H1 (cell line): ENCODE results near the gene CCR9. TPM values are rescaled to one million over a fixed set of nuclear protein-coding genes. Genes with fewer than 3 reads are reported as not detected.

Source experiments
- CTCF ChIA-PET: fragments of 300-600 bp; sonication (Branson Sonifier 250); formaldehyde crosslinking; loops from one replicate; lab custom pipeline; 2021; ENCODE audit not compliant: partially characterized antibody; lab: Charles Lee
- POLR2A ChIA-PET: fragments of 300-600 bp; sonication (Branson Sonifier 250); formaldehyde crosslinking; loops from one replicate; lab custom pipeline; 2021; ENCODE audit warnings: inconsistent platforms; ENCODE audit not compliant: partially characterized antibody; lab: Charles Lee
- DNase-seq, 2 experiments: peaks; one replicate each; pipeline versions ENCODE4 v3.0.0 to v3.0.0-alpha.2; 2010 to 2022; ENCODE audit warnings: low spot score in 2 of 2, low read depth in 1 of 2, mixed read lengths in 1 of 2
- FAIRE-seq: peaks from 2 replicates; lab custom pipeline; 2011; peaks lifted over from hg19 to GRCh38; lab: Jason Lieb, UNC
- H2AFZ ChIP-seq: 2 replicates; pipeline ENCODE4 v1.8.1; 2012; ENCODE audit warnings: low read length, inconsistent platforms
- H2AK5ac ChIP-seq: 2 replicates; pipeline ENCODE4 v1.6.1; 2013; ENCODE audit warnings: low read depth, low read length
- H2BK120ac ChIP-seq: replicated peaks from 2 replicates; pipeline ENCODE3; 2013; ENCODE audit warnings: low read depth, low read length, inconsistent platforms
- H2BK12ac ChIP-seq: 2 replicates; pipeline ENCODE4 v1.6.1; 2013; ENCODE audit warnings: low read depth, low read length
- H2BK15ac ChIP-seq: 2 replicates; pipeline ENCODE4 v1.6.1; 2013; ENCODE audit warnings: low read length
- H2BK20ac ChIP-seq: 2 replicates; pipeline ENCODE4 v1.6.1; 2013; ENCODE audit warnings: low read length
- H2BK5ac ChIP-seq: 2 replicates; pipeline ENCODE4 v1.6.1; 2013; ENCODE audit warnings: low read depth, low read length
- H3K14ac ChIP-seq: 2 replicates; pipeline ENCODE4 v1.6.1; 2013; ENCODE audit warnings: inconsistent platforms; ENCODE audit not compliant: insufficient read length
- H3K18ac ChIP-seq: 2 replicates; pipeline ENCODE4 v1.6.1; 2013; ENCODE audit warnings: low read length; ENCODE audit errors: extremely low read depth
- H3K23ac ChIP-seq: 2 replicates; pipeline ENCODE4 v1.6.1; 2013; ENCODE audit warnings: inconsistent platforms; ENCODE audit not compliant: insufficient read length
- H3K23me2 ChIP-seq: 2 replicates; pipeline ENCODE4 v1.6.1; 2013; ENCODE audit warnings: low read depth, low read length
- H3K27ac ChIP-seq: 2 replicates; pipeline ENCODE4 v1.6.1; 2011; ENCODE audit warnings: low read depth, low read length, inconsistent platforms
- H3K27me3 ChIP-seq, 4 experiments: replicated peaks in 1 of 4; 1 replicate in 1 of 4; 2 replicates in 3 of 4; pipeline versions ENCODE4 v1.6.1 to v1.8.1; 2011 to 2013; ENCODE audit warnings: low read length in 3 of 4, mild to moderate bottlenecking in 3 of 4, inconsistent platforms in 2 of 4, mixed read lengths in 2 of 4, moderate library complexity in 1 of 4; ENCODE audit not compliant: control insufficient read depth in 3 of 4, insufficient read depth in 3 of 4; ENCODE audit errors: extremely low read depth in 1 of 4
- H3K36me3 ChIP-seq, 4 experiments: 2 replicates each; pipeline versions ENCODE4 v1.6.1 to v1.8.1; 2011 to 2013; ENCODE audit warnings: mild to moderate bottlenecking in 4 of 4, low read length in 3 of 4, moderate library complexity in 2 of 4, control low read depth in 1 of 4, inconsistent platforms in 1 of 4; ENCODE audit not compliant: insufficient read depth in 4 of 4, control insufficient read depth in 2 of 4
- H3K4ac ChIP-seq: replicated peaks from 2 replicates; pipeline ENCODE3; 2013; ENCODE audit warnings: low read length, low read depth, mixed read lengths, inconsistent platforms; ENCODE audit not compliant: insufficient read length
- H3K4me1 ChIP-seq, 4 experiments: replicated peaks in 1 of 4; 1 replicate in 1 of 4; 2 replicates in 3 of 4; pipeline versions ENCODE4 v1.6.1 to v1.8.1; 2011 to 2013; ENCODE audit warnings: low read length in 3 of 4, inconsistent platforms in 2 of 4, mixed read lengths in 1 of 4; ENCODE audit not compliant: insufficient read depth in 4 of 4, control insufficient read depth in 3 of 4
- H3K4me2 ChIP-seq, 2 experiments: 2 replicates each; pipeline versions ENCODE4 v1.6.1 to v1.8.1; 2011 to 2013; ENCODE audit warnings: low read depth in 2 of 2, low read length in 2 of 2, control low read depth in 1 of 2, inconsistent platforms in 1 of 2, mild to moderate bottlenecking in 1 of 2; ENCODE audit not compliant: insufficient read depth in 1 of 2
- H3K4me3 ChIP-seq, 4 experiments: fragments of 200-600, 300-600 bp in 1 of 4; sonication (generic), shearing (Covaris generic), sonication (Bioruptor Twin) in 1 of 4; 2 replicates each; pipeline versions ENCODE4 v1.5.1 to v1.8.1; 2011 to 2016; ENCODE audit warnings: low read length in 4 of 4, low read depth in 3 of 4, control low read depth in 2 of 4, inconsistent platforms in 2 of 4, mild to moderate bottlenecking in 2 of 4, mixed read lengths in 1 of 4, moderate library complexity in 1 of 4; ENCODE audit not compliant: insufficient read depth in 2 of 4; ENCODE audit errors: extremely low read depth in 1 of 4
- H3K56ac ChIP-seq: replicated peaks from 2 replicates; pipeline ENCODE3; 2013; ENCODE audit warnings: low read depth, mild to moderate bottlenecking, mixed read lengths, low read length, inconsistent platforms; ENCODE audit not compliant: insufficient read length
- H3K79me1 ChIP-seq: 2 replicates; pipeline ENCODE4 v1.6.1; 2013; ENCODE audit warnings: low read depth, low read length, control low read depth
- H3K79me2 ChIP-seq, 2 experiments: 2 replicates each; pipeline versions ENCODE4 v1.6.1 to v1.8.1; 2012 to 2013; ENCODE audit warnings: low read length in 2 of 2, mild to moderate bottlenecking in 2 of 2, inconsistent platforms in 1 of 2; ENCODE audit not compliant: insufficient read depth in 2 of 2, control insufficient read depth in 1 of 2
- H3K9ac ChIP-seq, 4 experiments: replicated peaks in 1 of 4; 1 replicate in 1 of 4; 2 replicates in 3 of 4; pipeline versions ENCODE4 v1.6.1 to v1.8.1; 2011 to 2013; ENCODE audit warnings: low read depth in 3 of 4, low read length in 3 of 4, control low read depth in 2 of 4, mild to moderate bottlenecking in 2 of 4, moderate library complexity in 2 of 4, inconsistent platforms in 1 of 4; ENCODE audit errors: extremely low read depth in 1 of 4
- H3K9me3 ChIP-seq, 2 experiments: 2 replicates each; pipeline versions ENCODE4 v1.6.1 to v1.8.1; 2012 to 2013; ENCODE audit warnings: mild to moderate bottlenecking in 2 of 2, moderate library complexity in 2 of 2, control low read depth in 1 of 2, inconsistent platforms in 1 of 2, low read depth in 1 of 2, low read length in 1 of 2, mixed read lengths in 1 of 2; ENCODE audit not compliant: insufficient read depth in 2 of 2
- H4K20me1 ChIP-seq, 2 experiments: replicated peaks in 1 of 2; 2 replicates each; pipeline versions ENCODE3 to v1.8.1; 2011 to 2013; ENCODE audit warnings: inconsistent platforms in 2 of 2, low read length in 2 of 2, mild to moderate bottlenecking in 1 of 2; ENCODE audit not compliant: insufficient read depth in 2 of 2, control insufficient read depth in 1 of 2
- H4K5ac ChIP-seq: 2 replicates; pipeline ENCODE4 v1.6.1; 2013; ENCODE audit warnings: low read length, low read depth, mixed read lengths, inconsistent platforms; ENCODE audit not compliant: insufficient read length
- H4K8ac ChIP-seq: 2 replicates; pipeline ENCODE4 v1.8.0; 2013; ENCODE audit warnings: mild to moderate bottlenecking, moderate library complexity, low read length, inconsistent platforms; ENCODE audit not compliant: insufficient read depth; ENCODE audit errors: extremely low read depth
- H4K91ac ChIP-seq: replicated peaks from 2 replicates; pipeline ENCODE3; 2013; ENCODE audit warnings: low read length, mixed read lengths, inconsistent platforms; ENCODE audit not compliant: insufficient read length
- CTCF ChIP-seq, 3 experiments: IDR thresholded peaks; 1 replicate in 2 of 3; 2 replicates in 1 of 3; pipeline versions ENCODE4 v1.5.1 to v1.6.1; 2011; ENCODE audit warnings: low read length in 3 of 3, mild to moderate bottlenecking in 3 of 3, inconsistent platforms in 2 of 3, low read depth in 1 of 3, moderate library complexity in 1 of 3; ENCODE audit not compliant: insufficient read depth in 1 of 3; ENCODE audit errors: control extremely low read depth in 1 of 3
- SIX5 ChIP-seq: IDR thresholded peaks from 2 replicates; pipeline ENCODE4 v1.6.1; 2011; ENCODE audit warnings: mild to moderate bottlenecking, low read depth, low read length
- TBP ChIP-seq: IDR thresholded peaks from 2 replicates; pipeline ENCODE4 v1.6.1; 2011; ENCODE audit warnings: low read depth, low read length, improper control_type of control experiment
- TEAD4 ChIP-seq: IDR thresholded peaks from 2 replicates; pipeline ENCODE4 v1.6.1; 2012; ENCODE audit warnings: low read depth, low read length, inconsistent platforms, mixed read lengths
- WGBS, 2 experiments: shearing (Covaris generic) in 1 of 2; methylation state at CpG; one replicate each; pipeline versions ENCODE4 v1.1.6 to v1.1.7; 2013 to 2015; ENCODE audit warnings: low lambda C conversion rate in 2 of 2, mixed read lengths in 2 of 2, inconsistent platforms in 1 of 2, low coverage in 1 of 2, missing lambda C conversion rate in 1 of 2; ENCODE audit not compliant: insufficient replicate concordance in 2 of 2, insufficient coverage in 1 of 2, insufficient read length in 1 of 2; ENCODE audit errors: extremely low coverage in 1 of 2, missing lambda C conversion rate in 1 of 2; 5-methylcytosine and 5-hydroxymethylcytosine counted together
- polyA plus RNA-seq, 7 experiments: library from polyadenylated mRNA; depleted of rRNA in 3 of 7; stranded (reverse) in 5 of 7; unstranded in 2 of 7; fragments of >200 nt in 5 of 7; fragments of 200-250 nt in 2 of 7; gene quantifications; 1 replicate in 5 of 7; 2 replicates in 1 of 7; 4 replicates in 1 of 7; pipeline versions ENCODE4 v1.2.1 to v1.2.3, GENCODE V29; 2011 to 2013; ENCODE audit warnings: missing spikeins in 2 of 7, mixed read lengths in 2 of 7
- total RNA-seq: library from RNA; stranded (reverse); fragmentation: NEBNext Ultra II Directional; extraction: Animal tissue kit (Norgen Biotek cat#: 25700); gene quantifications from 2 replicates; pipeline ENCODE4 v1.2.1, GENCODE V29; 2021

Gene CCR9
- total and polyA plus RNA-seq, 2 of the 8 experiments (the other 6 are each of a cell fraction or from before 2014, with no cell fraction given), result not detected

DNA sequence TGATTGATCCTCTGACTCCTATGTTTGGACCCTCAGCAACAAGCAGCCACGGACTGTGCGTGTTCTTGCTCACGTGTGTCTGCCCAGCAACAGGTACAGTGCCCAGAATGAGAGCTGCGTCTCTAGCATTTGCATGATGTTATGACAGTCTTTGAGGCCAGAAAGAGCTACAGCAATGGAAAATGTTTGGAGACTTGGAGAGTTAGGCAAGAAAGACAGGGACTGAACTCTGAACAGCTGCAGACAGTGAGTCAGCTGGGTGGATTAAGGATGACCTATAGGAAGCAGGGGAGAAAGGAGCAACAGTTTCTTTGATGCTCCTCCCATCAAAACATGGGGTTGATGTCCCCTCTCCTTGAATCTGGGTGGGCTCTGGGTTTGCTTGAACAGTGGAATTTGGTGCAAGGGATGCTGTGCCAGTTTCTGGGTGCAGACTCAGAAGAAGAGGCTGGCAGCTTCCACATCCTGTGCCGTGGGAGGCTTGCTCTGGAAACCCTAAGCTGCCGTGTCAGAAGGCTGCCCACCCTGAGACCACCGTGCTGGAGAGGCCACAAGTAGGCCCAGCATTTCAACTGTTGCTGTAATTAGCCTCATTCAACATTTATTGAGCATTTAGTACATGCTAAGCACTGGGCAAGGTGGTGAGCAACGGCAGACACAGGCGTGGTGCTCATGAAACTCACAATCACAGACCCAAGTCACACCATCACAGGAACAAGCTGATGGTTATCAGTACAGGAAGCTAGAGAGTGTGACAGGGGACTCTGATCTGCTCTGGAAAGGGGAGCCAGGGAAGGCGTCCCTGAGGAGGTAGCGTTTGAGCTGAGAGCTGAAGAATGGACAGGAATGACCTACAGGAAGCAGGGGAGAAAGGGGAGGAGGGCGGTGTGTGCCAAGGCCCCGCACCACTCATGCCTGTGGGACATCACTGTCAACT lies 21.7 kb downstream of the CCR9 start:
- no peaks in the 10 kb centered on the region for H3K79me2 ChIP-seq
- H4K5ac ChIP-seq, result no peak overlapping the region
- H2AFZ ChIP-seq, result no peak overlapping the region
- H2BK5ac ChIP-seq, result no peak overlapping the region
- H3K14ac ChIP-seq, result no peak overlapping the region
- H2BK15ac ChIP-seq, result no peak overlapping the region
- no peaks in the 10 kb centered on the region for H3K79me1 ChIP-seq
- no peak overlapping the region for H2BK20ac ChIP-seq
- H2BK120ac ChIP-seq, result no peak overlapping the region
- H3K36me3 ChIP-seq, result no peaks in the 10 kb centered on the region
- no peak overlapping the region for H3K4ac ChIP-seq
- 86% methylated on average over 13 of the region's 13 CpGs; no CpG with 5 or more reads in 1 of the 2 experiments for WGBS, 2 experiments
- ChIA-PET POLR2A (interaction anchor here (0.6 kb wide), 1 partner anchor 147 kb away, joined by 4 read pairs; no protein-coding TSS in a partner anchor), CTCF (interaction anchor here (0.5 to 2.5 kb wide), 16 partner anchors 9 to 254 kb away, joined by 3 to 10 read pairs (median 3); partner anchors contain the start of gene CCR9)
- H3K4me1 ChIP-seq, result no peaks in the 10 kb centered on the region
- H3K9me3 ChIP-seq, result no peaks in the 10 kb centered on the region
- no peak overlapping the region for H3K56ac ChIP-seq
- H3K4me2 ChIP-seq, result no peak overlapping the region
- peaks cover 0 to 2% of the 10 kb centered on the region in 2 experiments for H4K20me1 ChIP-seq
- H4K91ac ChIP-seq, result no peak overlapping the region
- TF ChIP-seq CTCF (IDR thresholded peaks at IDR 0.05; ENCODE audit: control extremely low read depth in 1 of 3, insufficient read depth in 1 of 3, low read depth in 1 of 3, low read length in 3 of 3) (no peak), TBP (no peak), SIX5 (no peak), TEAD4 (no peak)
- H3K27me3 ChIP-seq, result no peaks in the 10 kb centered on the region; a peak in 1 of 7 replicates
- FAIRE-seq (no peak), DNase-seq (no peak)
- H3K9ac ChIP-seq, result no peak overlapping the region
- no peak overlapping the region for H3K27ac ChIP-seq
- H2AK5ac ChIP-seq, result no peak overlapping the region
- no peak overlapping the region for H4K8ac ChIP-seq
- H3K23me2 ChIP-seq, result no peaks in the 10 kb centered on the region
- H3K23ac ChIP-seq, result no peak overlapping the region
- H2BK12ac ChIP-seq, result no peak overlapping the region
- H3K18ac ChIP-seq, result no peak overlapping the region
- no peak overlapping the region for H3K4me3 ChIP-seq
